NCI-H524 treated with DMSO at 0.1 percent for 48 hours (cell line): ENCODE measurements around the gene THOC2.
"Not testable (repeated sequence)": the region's sequence is repeated elsewhere in the genome, so short reads cannot be mapped to it uniquely, and the experiment has no call there.

Experiments
- DNase-seq: peaks from one replicate; lab custom pipeline; 2025; lab: John Stamatoyannopoulos, UW

Gene THOC2

DNA sequence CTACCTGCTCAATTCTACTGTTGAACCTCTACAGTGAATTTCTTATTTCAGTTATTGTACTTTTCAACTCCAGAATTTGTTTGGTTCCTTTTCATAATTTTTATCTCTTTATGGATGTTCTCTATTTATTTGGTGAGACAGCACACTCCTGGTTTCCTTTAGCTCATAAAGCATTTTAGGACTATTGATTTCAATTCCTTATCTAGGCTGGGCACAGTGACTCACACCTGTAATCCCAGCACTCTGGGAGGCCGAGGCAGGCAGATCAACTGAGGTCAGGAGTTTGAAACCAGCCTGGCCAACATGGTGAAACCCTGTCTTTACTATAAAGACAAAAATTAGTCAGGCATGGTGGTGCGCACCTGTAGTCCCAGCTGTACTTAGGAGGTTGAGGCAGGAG, 57.7 kb downstream of the THOC2 start:
- no peak for DNase-seq

- no peak for DNase-seq
Observed at GRCh38 chrX:123673813-123674212, 59.0 kb downstream of the THOC2 start.

GRCh38 chrX:123665197-123665596, 67.7 kb downstream of the THOC2 start:
- no peak for DNase-seq

DNA sequence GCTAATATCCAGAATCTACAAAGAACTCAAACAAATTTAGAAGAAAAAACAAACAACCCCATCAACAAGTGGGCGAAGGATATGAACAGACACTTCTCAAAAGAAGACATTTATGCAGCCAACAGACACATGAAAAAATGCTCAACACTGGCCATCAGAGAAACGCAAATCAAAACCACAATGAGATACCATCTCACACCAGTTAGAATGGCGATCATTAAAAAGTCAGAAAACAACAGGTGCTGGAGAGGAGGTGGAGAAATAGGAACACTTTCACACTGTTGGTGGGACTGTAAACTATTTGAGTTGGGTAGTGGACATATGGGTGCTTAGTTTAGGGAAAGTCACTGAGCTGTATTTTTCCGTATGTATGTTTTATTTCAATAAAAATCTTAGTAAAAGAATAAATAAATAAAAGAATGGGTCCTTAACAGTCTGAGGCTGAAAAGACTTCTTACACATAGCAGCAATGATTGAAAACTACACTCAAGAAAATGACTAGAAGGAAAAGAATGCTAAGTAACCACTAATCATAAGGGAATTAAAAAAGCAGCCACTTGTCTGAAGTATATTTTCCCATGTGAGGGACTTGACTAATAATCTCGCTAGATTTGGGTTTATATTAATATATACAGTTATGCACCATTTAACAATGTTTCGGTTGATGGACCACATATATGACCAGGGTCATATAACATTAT, 68.2 kb downstream of the THOC2 start:
- not testable (repeated sequence) for DNase-seq

GRCh38 chrX:123663720-123664119, 69.1 kb downstream of the THOC2 start:
- not testable (repeated sequence) for DNase-seq

GRCh38 chrX:123656507-123656906, 76.3 kb downstream of the THOC2 start:
- DNase-seq = not testable (repeated sequence)

GRCh38 chrX:123648811-123649181, 84.1 kb downstream of the THOC2 start:
- not testable (repeated sequence) for DNase-seq

DNA sequence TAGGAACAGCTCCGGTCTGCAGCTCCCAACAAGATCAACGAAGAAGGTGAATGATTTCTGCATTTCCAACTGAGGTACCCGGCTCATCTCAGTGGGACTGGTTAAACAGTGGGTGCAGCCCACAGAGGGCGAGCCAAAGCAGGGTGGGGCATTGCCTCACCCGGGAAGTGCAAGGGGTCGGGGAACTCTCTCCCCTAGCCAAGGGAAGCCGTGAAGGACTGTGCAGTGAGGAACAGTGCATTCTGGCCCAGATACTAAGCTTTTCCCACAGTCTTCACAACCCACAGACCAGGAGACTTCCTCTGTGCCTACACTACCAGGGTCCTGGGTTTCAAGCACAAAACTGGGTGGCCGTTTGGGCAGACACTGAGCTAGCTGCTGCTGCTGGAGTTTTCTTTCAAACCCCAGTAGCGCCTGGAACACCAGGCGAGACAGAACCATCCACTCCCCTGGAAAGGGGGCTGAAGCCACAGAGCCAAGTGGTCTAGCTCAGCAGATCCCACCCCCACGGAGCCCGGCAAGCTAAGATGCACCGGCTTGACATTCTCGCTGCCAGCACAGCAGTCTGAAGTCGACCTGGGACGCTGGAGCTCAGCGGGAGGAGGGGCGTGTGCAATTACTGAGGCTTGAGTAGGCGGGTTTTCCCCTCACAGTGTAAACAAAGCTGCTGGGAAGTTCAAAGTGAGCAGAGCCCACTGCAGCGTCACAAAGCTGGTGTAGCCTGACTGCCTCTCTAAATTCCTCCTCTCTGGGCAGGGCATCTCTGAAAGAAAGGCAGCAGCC, 84.6 kb downstream of the THOC2 start:
- no peak for DNase-seq

GRCh38 chrX:123647244-123647643, 85.6 kb downstream of the THOC2 start:
- no peak for DNase-seq

- no peak for DNase-seq
Observed at GRCh38 chrX:123629502-123629901, 103.3 kb downstream of the THOC2 start.

DNA sequence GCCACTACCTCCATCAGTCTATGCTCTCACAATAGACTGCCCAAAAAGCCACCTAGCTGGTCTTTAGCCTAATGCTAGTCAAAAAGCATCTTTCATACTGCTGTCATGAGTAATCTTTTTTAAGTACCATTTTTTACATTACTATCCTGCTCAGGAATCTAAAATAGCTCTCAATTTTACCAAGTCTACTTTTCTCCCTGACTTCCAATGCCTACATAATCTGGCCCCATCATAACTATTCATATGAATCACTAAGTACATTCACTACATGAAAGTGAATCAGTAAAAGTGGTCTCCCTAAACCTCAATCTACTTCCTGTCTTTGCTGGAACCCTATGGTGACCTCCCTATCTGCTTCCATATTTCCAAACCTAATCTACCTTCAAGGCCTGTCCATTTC, 105.9 kb downstream of the THOC2 start:
- no peak for DNase-seq

- DNase-seq = no peak
Observed at GRCh38 chrX:123625952-123626351, 106.9 kb downstream of the THOC2 start.

DNA sequence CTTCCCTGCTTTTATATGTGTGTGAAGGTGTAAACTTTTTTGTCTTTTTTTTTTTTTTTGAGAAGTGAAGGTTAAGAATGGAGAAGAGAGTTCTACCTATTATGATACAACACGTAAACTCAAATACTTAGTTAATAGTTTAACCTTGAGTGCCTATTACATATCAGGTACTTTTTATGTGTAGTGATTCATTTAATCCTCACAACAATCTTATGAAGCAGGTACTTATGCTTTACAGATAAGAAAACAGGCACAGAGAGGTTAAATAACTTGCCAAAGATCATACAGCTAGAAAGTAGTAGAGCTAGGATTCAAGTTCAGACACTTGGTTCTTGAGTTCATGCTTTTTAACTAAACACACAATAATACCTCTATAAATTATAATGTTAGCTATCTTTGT, 107.4 kb downstream of the THOC2 start:
- DNase-seq = no peak

- DNase-seq = no peak
Observed at GRCh38 chrX:123617007-123617406, 115.8 kb downstream of the THOC2 start.

DNA sequence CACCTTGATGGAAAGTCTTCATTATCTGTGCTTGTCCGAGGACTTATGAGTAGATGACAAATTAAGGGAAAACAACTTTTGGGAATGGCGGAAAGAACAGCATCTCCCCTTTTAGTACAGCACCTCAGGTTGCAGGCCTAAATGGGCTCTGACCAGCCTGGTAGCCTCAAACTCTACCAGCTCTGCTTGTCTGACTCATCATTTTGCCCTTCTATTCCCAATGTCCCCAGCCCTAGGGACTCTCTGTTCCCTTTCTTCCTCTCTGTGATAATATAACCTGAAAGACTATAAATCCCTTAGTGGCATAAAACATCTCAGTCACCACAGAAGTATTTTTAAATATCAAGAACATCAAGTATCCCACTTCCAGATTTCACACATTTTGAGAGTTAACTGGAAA, 121.9 kb downstream of the THOC2 start:
- no peak for DNase-seq

- no peak for DNase-seq
Observed at GRCh38 chrX:123607806-123608205, 125.0 kb downstream of the THOC2 start.

- DNase-seq = no peak
Observed at GRCh38 chrX:123607270-123607669, 125.6 kb downstream of the THOC2 start.

DNA sequence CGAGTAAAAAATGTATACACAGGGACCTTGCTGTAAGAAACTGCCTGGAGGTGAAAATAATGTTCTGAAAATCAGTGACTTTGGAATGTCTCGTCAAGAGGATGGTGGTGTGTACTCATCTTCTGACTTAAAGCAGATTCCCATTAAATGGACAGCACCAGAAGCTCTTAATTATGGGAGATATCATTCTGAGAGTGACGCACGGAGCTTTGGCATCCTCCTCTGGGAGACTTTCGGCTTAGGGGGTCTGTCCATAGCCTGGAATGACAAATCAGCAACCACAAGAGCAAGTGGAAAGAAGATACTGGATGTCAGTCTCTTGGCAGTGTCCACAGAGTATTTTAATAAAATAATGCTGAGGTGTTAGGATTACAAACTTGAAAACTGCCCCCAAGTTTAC, 129.4 kb downstream of the THOC2 start:
- DNase-seq = no peak

GRCh38 chrX:123601437-123601836, 131.4 kb downstream of the THOC2 start:
- no peak for DNase-seq

DNA sequence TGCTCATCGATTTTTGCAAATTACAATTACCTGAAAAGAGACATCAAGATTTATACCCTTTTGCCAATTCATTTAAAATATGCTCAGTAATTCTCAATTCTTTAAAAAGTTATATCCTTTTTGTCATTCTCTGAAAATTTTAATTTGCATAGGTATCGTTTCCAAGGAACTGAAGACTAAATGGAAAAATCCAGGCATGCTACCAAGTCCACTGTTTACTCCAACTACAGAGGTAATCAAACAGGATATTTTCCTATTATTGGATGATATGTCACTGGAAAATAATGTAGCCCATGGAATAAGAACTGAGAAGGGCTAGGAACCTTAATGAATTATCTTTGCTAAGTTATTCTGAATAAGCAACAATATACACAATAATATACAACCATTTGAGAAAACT, 132.7 kb downstream of the THOC2 start:
- DNase-seq = no peak

GRCh38 chrX:123590842-123591486, 141.9 kb downstream of the THOC2 start:
- no peak for DNase-seq

- no peak for DNase-seq
Observed at GRCh38 chrX:123588723-123589122, 144.1 kb downstream of the THOC2 start.

GRCh38 chrX:123581586-123581985, 151.3 kb downstream of the THOC2 start:
- DNase-seq = no peak
